Vagina (tissue), 2 donors: ENCODE measurements around the gene MACROD2. TPM values are rescaled to one million over a fixed set of nuclear protein-coding genes. Genes with fewer than 3 reads are reported as not detected.

Source experiments
- DNase-seq, 2 donors: peaks; one replicate each; pipeline ENCODE4 v3.0.0-alpha.2; 2017; ENCODE audit errors: extremely low spot score in 2 of 2
- H3K27ac ChIP-seq: fragments of 200-600 bp; sonication (generic); one replicate; pipeline ENCODE4 v1.5.1; 2019
- H3K27me3 ChIP-seq: fragments of 200-600 bp; sonication (generic); one replicate; pipeline ENCODE4 v1.5.1; 2019
- H3K36me3 ChIP-seq, 2 donors: fragments of 200-600 bp; sonication (generic); one replicate each; pipeline ENCODE4 v1.5.1; 2017 to 2019
- H3K4me1 ChIP-seq: fragments of 200-600 bp; sonication (generic); one replicate; pipeline ENCODE4 v1.5.1; 2019
- H3K4me3 ChIP-seq, 2 donors: fragments of 200-600 bp; sonication (generic); 1 replicate in 1 of 2; 2 replicates in 1 of 2; pipeline ENCODE4 v1.5.1; 2016 to 2019
- H3K9me3 ChIP-seq: fragments of 200-600 bp; sonication (generic); one replicate; pipeline ENCODE4 v1.5.1; 2019
- POLR2A ChIP-seq, 2 donors: fragments of 450-650 bp; IDR thresholded peaks; one replicate each; pipeline ENCODE4 v1.6.1; 2017; ENCODE audit warnings: antibody characterized with exemption in 2 of 2, mild to moderate bottlenecking in 2 of 2, moderate library complexity in 2 of 2
- POLR2AphosphoS5 ChIP-seq, 2 donors: sonication (generic); formaldehyde crosslinking; IDR thresholded peaks; one replicate each; pipeline ENCODE4 v1.9.0; 2017; ENCODE audit warnings: antibody characterized with exemption in 2 of 2, mild to moderate bottlenecking in 2 of 2, low read depth in 1 of 2; ENCODE audit not compliant: insufficient read depth in 1 of 2
- intact Hi-C: fragments of 100-400 bp; cut with DNase I; formaldehyde crosslinking; loops from one replicate; pipeline ENCODE4 v1.15.1; 2023
- total RNA-seq: library from RNA; depleted of rRNA; stranded (reverse); fragments of >200 nt; gene quantifications from one replicate; pipeline ENCODE4 v1.2.3, GENCODE V29; 2016
- TF ChIP-seq, protein P1 (sequence below), 3 experiments: fragments of 450-650 bp in 2 of 3; fragments of 200-600 bp in 1 of 3; sonication (generic) in 1 of 3; IDR thresholded peaks; one replicate each; pipeline ENCODE4 v1.5.1; 2017 to 2019; ENCODE audit warnings: antibody characterized with exemption in 3 of 3, mild to moderate bottlenecking in 2 of 3, moderate library complexity in 2 of 3

Gene MACROD2
- total RNA-seq, 1 donor from 2014 or later, result 12.5 TPM

GRCh38 chr20:14955399-14955798 is 960.1 kb downstream of the MACROD2 start:
- Histone ChIP-seq H3K4me3 (no peak overlapping the region), H3K36me3 (no peaks in the 10 kb centered on the region), H3K4me1 (peaks cover 31% of the 10 kb centered on the region), H3K27me3 (no peaks in the 10 kb centered on the region), H3K27ac (no peak overlapping the region), H3K9me3 (no peaks in the 10 kb centered on the region)
- no peak for DNase-seq
- intact Hi-C loops, result no loop called here
- no peak for TF ChIP-seq POLR2AphosphoS5 (IDR thresholded peaks at IDR 0.05; ENCODE audit: insufficient read depth in 1 of 2, low read depth in 1 of 2)
- TF ChIP-seq, protein P1, sequence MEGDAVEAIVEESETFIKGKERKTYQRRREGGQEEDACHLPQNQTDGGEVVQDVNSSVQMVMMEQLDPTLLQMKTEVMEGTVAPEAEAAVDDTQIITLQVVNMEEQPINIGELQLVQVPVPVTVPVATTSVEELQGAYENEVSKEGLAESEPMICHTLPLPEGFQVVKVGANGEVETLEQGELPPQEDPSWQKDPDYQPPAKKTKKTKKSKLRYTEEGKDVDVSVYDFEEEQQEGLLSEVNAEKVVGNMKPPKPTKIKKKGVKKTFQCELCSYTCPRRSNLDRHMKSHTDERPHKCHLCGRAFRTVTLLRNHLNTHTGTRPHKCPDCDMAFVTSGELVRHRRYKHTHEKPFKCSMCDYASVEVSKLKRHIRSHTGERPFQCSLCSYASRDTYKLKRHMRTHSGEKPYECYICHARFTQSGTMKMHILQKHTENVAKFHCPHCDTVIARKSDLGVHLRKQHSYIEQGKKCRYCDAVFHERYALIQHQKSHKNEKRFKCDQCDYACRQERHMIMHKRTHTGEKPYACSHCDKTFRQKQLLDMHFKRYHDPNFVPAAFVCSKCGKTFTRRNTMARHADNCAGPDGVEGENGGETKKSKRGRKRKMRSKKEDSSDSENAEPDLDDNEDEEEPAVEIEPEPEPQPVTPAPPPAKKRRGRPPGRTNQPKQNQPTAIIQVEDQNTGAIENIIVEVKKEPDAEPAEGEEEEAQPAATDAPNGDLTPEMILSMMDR (IDR thresholded peaks at IDR 0.05), result no peak
- TF ChIP-seq POLR2A (IDR thresholded peaks at IDR 0.05), result no peak

DNA sequence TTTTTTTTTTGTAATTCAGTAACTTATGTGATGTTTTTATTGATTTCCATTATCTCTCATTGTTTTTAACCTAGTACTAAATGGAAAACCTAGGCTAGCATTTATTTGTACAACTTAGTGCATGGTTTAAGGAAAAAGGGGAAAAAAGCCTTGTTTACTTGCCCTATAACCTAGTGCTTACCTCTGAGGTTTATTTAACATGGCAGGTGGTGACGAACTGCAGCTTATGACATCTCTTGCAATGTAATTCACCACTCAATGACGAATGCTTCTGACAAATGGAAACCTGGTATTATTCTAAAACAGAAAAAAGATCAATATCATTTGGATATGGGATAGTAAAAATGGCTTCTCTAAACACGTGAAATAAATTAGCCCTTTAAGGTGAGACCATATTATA is 960.7 kb downstream of the MACROD2 start:
- DNase-seq, result no peak
- Histone ChIP-seq H3K36me3 (no peaks in the 10 kb centered on the region), H3K9me3 (no peaks in the 10 kb centered on the region), H3K4me1 (peaks cover 26% of the 10 kb centered on the region), H3K27me3 (no peaks in the 10 kb centered on the region), H3K27ac (no peak overlapping the region), H3K4me3 (no peak overlapping the region)
- intact Hi-C loops, result no loop called here
- TF ChIP-seq, protein P1 (IDR thresholded peaks at IDR 0.05), result no peak
- TF ChIP-seq POLR2A (IDR thresholded peaks at IDR 0.05) (no peak), POLR2AphosphoS5 (IDR thresholded peaks at IDR 0.05; ENCODE audit: insufficient read depth in 1 of 2, low read depth in 1 of 2) (no peak)

DNA sequence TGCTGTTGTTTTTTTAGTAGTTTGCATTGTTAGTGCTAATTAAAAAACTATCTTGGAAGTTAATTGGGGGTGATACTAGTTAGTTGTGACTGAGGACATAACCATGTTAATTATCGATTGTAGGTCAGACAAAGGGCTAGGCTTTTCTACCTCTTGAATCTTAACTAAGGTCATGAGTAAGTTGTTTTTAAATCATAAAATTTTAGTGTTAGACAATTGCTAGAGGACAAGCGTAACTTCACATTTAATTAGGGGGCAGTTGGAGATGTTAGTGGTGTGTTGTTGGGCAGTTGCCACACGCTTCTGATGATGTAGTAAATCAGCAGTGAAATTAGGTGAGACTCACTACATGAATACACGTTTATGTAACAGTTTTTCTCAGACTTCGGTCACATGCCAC is 961.2 kb downstream of the MACROD2 start:
- intact Hi-C loops, result no loop called here
- Histone ChIP-seq H3K27me3 (no peaks in the 10 kb centered on the region), H3K36me3 (no peaks in the 10 kb centered on the region), H3K4me1 (peaks cover 21% of the 10 kb centered on the region), H3K27ac (no peak overlapping the region), H3K9me3 (no peaks in the 10 kb centered on the region), H3K4me3 (no peak overlapping the region)
- DNase-seq, result no peak
- TF ChIP-seq POLR2A (IDR thresholded peaks at IDR 0.05) (no peak), POLR2AphosphoS5 (IDR thresholded peaks at IDR 0.05; ENCODE audit: insufficient read depth in 1 of 2, low read depth in 1 of 2) (no peak)
- TF ChIP-seq, protein P1 (IDR thresholded peaks at IDR 0.05), result no peak

DNA sequence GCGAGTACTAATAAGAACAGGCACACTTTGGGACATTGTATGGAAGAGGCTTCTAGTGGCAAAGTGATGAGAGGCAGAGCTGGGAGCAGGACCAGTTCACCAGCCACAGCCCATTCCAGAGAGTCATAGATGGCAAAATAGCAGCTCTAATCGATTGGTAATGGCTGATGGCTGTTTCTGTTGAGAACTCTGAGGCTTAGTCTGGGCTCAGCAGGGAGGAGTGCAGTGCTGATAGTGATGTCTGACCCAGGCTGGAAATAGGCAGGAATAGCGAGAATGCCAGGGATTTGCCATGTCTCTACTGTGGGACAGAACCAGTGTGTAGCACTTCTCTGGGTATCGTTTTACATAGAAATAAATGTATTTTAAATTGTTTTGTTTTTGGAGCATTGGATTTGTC is 962.1 kb downstream of the MACROD2 start:
- peaks cover 12% of the 10 kb centered on the region for H3K4me1 ChIP-seq
- no peak for DNase-seq
- no peak overlapping the region for H3K27ac ChIP-seq
- no peak for TF ChIP-seq POLR2AphosphoS5 (IDR thresholded peaks at IDR 0.05; ENCODE audit: insufficient read depth in 1 of 2, low read depth in 1 of 2)
- H3K9me3 ChIP-seq, result no peaks in the 10 kb centered on the region
- H3K36me3 ChIP-seq, result no peaks in the 10 kb centered on the region
- no peak overlapping the region for H3K4me3 ChIP-seq
- H3K27me3 ChIP-seq, result no peaks in the 10 kb centered on the region
- intact Hi-C loops, result no loop called here

- no peak overlapping the region for H3K4me3 ChIP-seq
- intact Hi-C loops, result no loop called here
- no peaks in the 10 kb centered on the region for H3K36me3 ChIP-seq
- no peak for DNase-seq
- no peak overlapping the region for H3K27ac ChIP-seq
- no peaks in the 10 kb centered on the region for H3K27me3 ChIP-seq
- TF ChIP-seq, protein P1 (IDR thresholded peaks at IDR 0.05), result no peak
- TF ChIP-seq POLR2A (IDR thresholded peaks at IDR 0.05), result no peak
- H3K9me3 ChIP-seq, result no peaks in the 10 kb centered on the region
- peaks cover 8% of the 10 kb centered on the region for H3K4me1 ChIP-seq
Measured at GRCh38 chr20:14958626-14959025, 963.3 kb downstream of the MACROD2 start.
